Calu3 (cell line): ENCODE results near the gene PTPRC. TPM values are rescaled to one million over a fixed set of nuclear protein-coding genes. Genes with fewer than 3 reads are reported as not detected.

ENCODE experiments used
- BruUV-seq: library from RNA; stranded (reverse); fragments of 400-500 nt; replicated peaks from 2 replicates; lab custom pipeline; 2021; lab: Mats Ljungman, UMichigan
- CTCF ChIA-PET: fragments of 300-600 bp; sonication (Branson Sonifier 250); formaldehyde crosslinking; loops from one replicate; lab custom pipeline; 2022; ENCODE audit warnings: antibody characterized with exemption; lab: Charles Lee
- DNase-seq: peaks from one replicate; pipeline ENCODE4 v3.0.0; 2022
- H3K27ac Mint-ChIP-seq: one replicate; pipeline ENCODE4 v1.8.0; 2022; ENCODE audit warnings: mixed read lengths; ENCODE audit not compliant: unreplicated experiment
- H3K27me3 Mint-ChIP-seq: one replicate; pipeline ENCODE4 v1.8.0; 2022; ENCODE audit warnings: mixed read lengths; ENCODE audit not compliant: unreplicated experiment
- H3K36me3 Mint-ChIP-seq: one replicate; pipeline ENCODE4 v1.8.0; 2022; ENCODE audit warnings: mild to moderate bottlenecking, moderate library complexity, mixed read lengths; ENCODE audit not compliant: insufficient read depth, unreplicated experiment
- H3K4me1 Mint-ChIP-seq: one replicate; pipeline ENCODE4 v1.8.0; 2022; ENCODE audit warnings: mild to moderate bottlenecking, low read depth, mixed read lengths; ENCODE audit not compliant: unreplicated experiment
- H3K4me3 Mint-ChIP-seq: one replicate; pipeline ENCODE4 v1.8.0; 2022; ENCODE audit warnings: mild to moderate bottlenecking, low read depth, moderate library complexity, mixed read lengths; ENCODE audit not compliant: unreplicated experiment
- H3K9me3 Mint-ChIP-seq: one replicate; pipeline ENCODE4 v1.8.0; 2022; ENCODE audit warnings: low read depth, mixed read lengths; ENCODE audit not compliant: unreplicated experiment
- CTCF ChIP-seq: fragments of 200-600 bp; IDR thresholded peaks from one replicate; pipeline ENCODE4 v1.8.0; 2022; ENCODE audit warnings: antibody characterized with exemption; ENCODE audit not compliant: unreplicated experiment
- intact Hi-C: fragments of 100-400 bp; cut with micrococcal nuclease; formaldehyde crosslinking; loops from one replicate; pipeline ENCODE4 v1.10.0; 2022; ENCODE audit not compliant: unreplicated experiment
- total RNA-seq: library from RNA; stranded (reverse); gene quantifications from 2 replicates; pipeline ENCODE4 v1.2.3, GENCODE V29; 2022

Gene PTPRC
- total RNA-seq, 1 experiment from 2014 or later: not detected

- Mint-ChIP-seq H3K4me1 (peaks cover 23% of the 10 kb centered on the region), H3K27me3 (no peaks in the 10 kb centered on the region), H3K27ac (no peak overlapping the region), H3K36me3 (no peaks in the 10 kb centered on the region), H3K4me3 (no peak overlapping the region), H3K9me3 (no peaks in the 10 kb centered on the region)
- no peak for DNase-seq
- no TSS peak for BruUV-seq
- intact Hi-C loops: no loop called here
- CTCF ChIA-PET: interaction anchor here (0.6 to 1.1 kb wide), 2 partner anchors 35 to 869 kb away, joined by 3 to 4 read pairs; no protein-coding TSS in a partner anchor
- TF ChIP-seq CTCF: no peak
Measured at GRCh38 chr1:198678301-198678836, 39.5 kb downstream of the PTPRC start.

DNA sequence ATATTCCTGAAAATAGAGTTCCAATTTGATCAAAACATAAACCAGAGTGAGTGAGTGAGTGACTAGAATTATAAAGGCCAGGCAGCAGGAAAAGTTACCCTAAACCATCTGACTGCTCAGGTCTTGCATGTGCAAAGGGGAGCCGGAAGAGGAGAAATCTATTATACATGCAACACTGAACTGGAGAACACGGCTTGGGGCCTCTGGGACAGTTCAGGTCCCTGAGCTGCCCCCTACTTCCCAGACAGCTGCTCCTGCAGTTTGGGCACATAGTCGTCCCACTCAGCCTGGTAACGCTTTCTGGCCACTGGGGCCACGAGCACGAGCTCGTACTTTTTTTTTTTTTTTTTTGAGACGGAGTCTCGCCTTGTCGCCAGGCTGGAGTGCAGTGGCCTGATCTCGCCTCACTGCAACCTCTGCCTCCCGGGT is 40.1 kb downstream of the PTPRC start:
- Mint-ChIP-seq H3K4me1 (peaks cover 23% of the 10 kb centered on the region), H3K36me3 (no peaks in the 10 kb centered on the region), H3K9me3 (no peaks in the 10 kb centered on the region), H3K27me3 (no peaks in the 10 kb centered on the region), H3K27ac (no peak overlapping the region), H3K4me3 (no peak overlapping the region)
- no TSS peak for BruUV-seq
- TF ChIP-seq CTCF: no peak
- intact Hi-C loops: no loop called here
- DNase-seq: no peak
- CTCF ChIA-PET: interaction anchor here (0.6 kb wide), 1 partner anchor 870 kb away, joined by 4 read pairs; no protein-coding TSS in a partner anchor

DNA sequence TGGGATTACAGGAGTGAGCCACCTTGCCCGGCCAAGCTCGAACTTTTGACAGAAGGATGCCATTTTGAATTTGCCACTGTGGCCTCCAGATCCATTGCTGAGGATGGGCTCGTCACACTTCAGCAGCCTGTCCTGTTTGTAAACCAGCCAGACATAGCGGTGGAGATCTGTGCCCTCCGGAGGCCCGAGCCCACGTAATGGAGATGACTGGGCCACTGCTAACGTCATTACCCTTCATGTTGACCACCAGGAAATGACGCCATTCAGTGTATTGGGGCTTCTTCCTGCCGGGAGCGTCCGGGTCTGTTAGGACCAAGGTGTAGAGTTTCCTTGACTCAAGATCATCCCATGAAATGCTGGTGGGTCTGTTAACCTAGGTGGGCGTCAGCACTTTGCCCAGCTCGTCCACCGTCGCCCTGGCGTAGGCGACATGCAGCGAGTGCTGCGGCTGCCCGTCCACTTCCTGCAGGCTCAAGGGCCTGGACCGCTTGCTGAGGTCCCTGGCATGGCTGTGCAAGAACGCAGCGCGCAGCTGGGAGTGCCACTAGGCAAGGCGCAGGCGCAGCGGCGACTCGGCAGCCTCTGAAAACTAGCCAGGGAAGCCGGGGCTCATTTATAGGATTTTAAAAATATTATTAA is 40.8 kb downstream of the PTPRC start:
- no peak overlapping the region for H3K27ac Mint-ChIP-seq
- no peaks in the 10 kb centered on the region for H3K9me3 Mint-ChIP-seq

More for the DNA sequence above, 40.8 kb downstream of the PTPRC start:
- no peaks in the 10 kb centered on the region for H3K36me3 Mint-ChIP-seq
- H3K4me1 Mint-ChIP-seq: peaks cover 24% of the 10 kb centered on the region
- no peak overlapping the region for H3K4me3 Mint-ChIP-seq
- CTCF ChIA-PET: no interaction called here
- TF ChIP-seq CTCF: no peak
- intact Hi-C loops: loop anchor here (5.0 to 10.0 kb wide), 6 partner anchors 152 to 1285 kb away; no protein-coding TSS in a partner anchor
- no peak for DNase-seq
- no TSS peak for BruUV-seq
- no peaks in the 10 kb centered on the region for H3K27me3 Mint-ChIP-seq
